ENCODE measurements around the gene PMM2.

DNA sequence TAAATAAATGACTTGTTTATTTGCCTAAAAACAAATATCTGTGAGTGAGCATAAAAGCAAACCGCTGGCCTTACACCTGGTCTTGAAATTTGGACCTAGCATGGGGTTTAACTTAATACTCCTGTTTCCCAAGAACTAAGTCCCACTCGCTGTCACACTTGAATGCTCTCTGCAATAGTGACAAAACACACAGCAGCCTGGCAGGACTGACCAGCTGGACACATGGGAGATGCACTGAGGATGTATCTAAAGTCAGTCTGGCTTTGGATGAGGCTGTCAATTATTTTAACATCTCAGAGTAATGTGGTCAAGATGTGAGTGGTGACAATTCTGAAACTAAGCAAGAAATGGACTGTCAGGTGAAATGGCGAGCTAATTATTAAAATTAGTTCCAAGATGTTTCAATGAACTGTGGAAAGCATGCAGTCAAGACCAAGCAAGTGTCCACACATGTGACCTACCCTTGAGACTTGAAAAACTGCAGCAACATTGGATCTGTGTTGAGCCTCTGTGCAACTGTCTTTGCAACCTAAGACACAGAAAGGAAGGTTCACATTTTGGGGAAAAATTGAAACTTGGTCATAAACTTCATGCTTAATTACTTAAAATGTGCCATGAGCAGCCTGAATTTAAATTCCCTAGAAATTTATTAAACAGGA, 101.2 kb downstream of the PMM2 start:
- TF ChIP-seq SUZ12 (IDR thresholded peaks at IDR 0.05): no peak
- TF ChIP-seq ELF4 (IDR thresholded peaks at IDR 0.05): no peak
- no peak for TF ChIP-seq CTBP1 (IDR thresholded peaks at IDR 0.05; ENCODE audit: borderline replicate concordance)
- TF ChIP-seq LEF1 (IDR thresholded peaks at IDR 0.05; ENCODE audit: borderline replicate concordance): no peak
- no peak for TF ChIP-seq TARDBP (IDR thresholded peaks at IDR 0.05)
- TF ChIP-seq FOXM1 (IDR thresholded peaks at IDR 0.05; ENCODE audit: borderline replicate concordance): no peak
- no peak for TF ChIP-seq ARNT (IDR thresholded peaks at IDR 0.05)
- TF ChIP-seq HDGF (IDR thresholded peaks at IDR 0.05; ENCODE audit: borderline replicate concordance): no peak
- no peak for TF ChIP-seq BHLHE40 (IDR thresholded peaks at IDR 0.05; ENCODE audit: borderline replicate concordance)
- TF ChIP-seq SP1 (IDR thresholded peaks at IDR 0.05): no peak
- TF ChIP-seq FOXK2 (IDR thresholded peaks at IDR 0.05): no peak
- no peak for TF ChIP-seq L3MBTL2 (conservative IDR thresholded peaks at IDR 0.05)
- no peak for TF ChIP-seq NFRKB (IDR thresholded peaks at IDR 0.05)
- no peak for TF ChIP-seq FOXA1 (IDR thresholded peaks at IDR 0.05)
